GM21529 (cell line): ENCODE measurements around the gene KDM5B.
"Not testable (repeated sequence)": the region's sequence is repeated elsewhere in the genome, so short reads cannot be mapped to it uniquely, and the experiment has no call there.

Experiments
- ATAC-seq: cut with Tn5 transposase; IDR thresholded peaks from one replicate; pipeline ENCODE4 v1.9.1; 2021; ENCODE audit not compliant: unreplicated experiment

KDM5B gene

GRCh38 chr1:202807926-202808757, at the start of gene KDM5B:
Gene KDM5B (minus strand): TSS chr1:202808421. CDS start chr1:202808305, 116 bp downstream.
- ATAC-seq: no peak

- no peak for ATAC-seq
Measured at GRCh38 chr1:202857136-202857610, 49.0 kb upstream of the KDM5B start.

- no peak for ATAC-seq
Measured at GRCh38 chr1:202856014-202856413, 47.8 kb upstream of the KDM5B start.

GRCh38 chr1:202854787-202855186, 46.6 kb upstream of the KDM5B start:
- ATAC-seq: no peak

GRCh38 chr1:202852163-202852904, 44.1 kb upstream of the KDM5B start:
- no peak for ATAC-seq

- no peak for ATAC-seq
Measured at GRCh38 chr1:202850593-202851362, 42.6 kb upstream of the KDM5B start.

- peak; percentile 96 for ATAC-seq
Measured at GRCh38 chr1:202848191-202848542, 39.9 kb upstream of the KDM5B start.

- ATAC-seq: no peak
Measured at GRCh38 chr1:202844935-202845334, 36.7 kb upstream of the KDM5B start.

GRCh38 chr1:202844259-202844658, 36.0 kb upstream of the KDM5B start:
- ATAC-seq: no peak

- ATAC-seq: no peak
Measured at GRCh38 chr1:202843081-202843480, 34.9 kb upstream of the KDM5B start.

GRCh38 chr1:202837746-202838262, 29.6 kb upstream of the KDM5B start:
- ATAC-seq: no peak

GRCh38 chr1:202836623-202837403, 28.6 kb upstream of the KDM5B start:
- ATAC-seq: no peak

GRCh38 chr1:202835548-202836072, 27.4 kb upstream of the KDM5B start:
- ATAC-seq: no peak

- ATAC-seq: no peak
Measured at GRCh38 chr1:202834771-202835547, 26.7 kb upstream of the KDM5B start.

GRCh38 chr1:202831906-202832305, 23.7 kb upstream of the KDM5B start:
- ATAC-seq: no peak

GRCh38 chr1:202829223-202829622, 21.0 kb upstream of the KDM5B start:
- ATAC-seq: not testable (repeated sequence)

- no peak for ATAC-seq
Measured at GRCh38 chr1:202825748-202826147, 17.5 kb upstream of the KDM5B start.

- ATAC-seq: no peak
Measured at GRCh38 chr1:202821467-202821866, 13.2 kb upstream of the KDM5B start.

- no peak for ATAC-seq
Measured at GRCh38 chr1:202818819-202819218, 10.6 kb upstream of the KDM5B start.
